Activated T-helper 17 cell treated with anti-CD3 and anti-CD28 coated beads, Interleukin-2, amount 50 U/mL, for 72 hours (primary cell): Measurements from ENCODE around the gene PCGF6. TPM values are rescaled to one million over a fixed set of nuclear protein-coding genes. Genes with fewer than 3 reads are reported as not detected.
"Not testable (repeated sequence)": the region's sequence is repeated elsewhere in the genome, so short reads cannot be mapped to it uniquely, and the experiment has no call there.

ENCODE experiments used
- ATAC-seq: fragments of 150-1000 bp; cut with Tn5 transposase; replicated peaks from 2 replicates; pipeline ENCODE4 v1.10.0; 2021; ENCODE audit warnings: mild to moderate bottlenecking, moderate library complexity
- H3K27ac Mint-ChIP-seq: one replicate; pipeline ENCODE4 v1.8.0; 2022; ENCODE audit warnings: mixed read lengths
- H3K27me3 Mint-ChIP-seq: one replicate; pipeline ENCODE4 v1.8.0; 2022; ENCODE audit warnings: mixed read lengths
- H3K36me3 Mint-ChIP-seq: one replicate; pipeline ENCODE4 v1.8.0; 2022; ENCODE audit warnings: low read depth, mild to moderate bottlenecking, mixed read lengths
- H3K4me1 Mint-ChIP-seq: one replicate; pipeline ENCODE4 v1.8.0; 2022; ENCODE audit warnings: mixed read lengths
- H3K4me3 Mint-ChIP-seq: one replicate; pipeline ENCODE4 v1.8.0; 2022; ENCODE audit warnings: mild to moderate bottlenecking, mixed read lengths
- H3K9me3 Mint-ChIP-seq: one replicate; pipeline ENCODE4 v1.8.0; 2022; ENCODE audit warnings: mixed read lengths
- total RNA-seq, 2 donors: library from RNA; stranded (reverse); gene quantifications; one replicate each; pipeline ENCODE4 v1.2.3, GENCODE V29; 2022

Gene PCGF6, protein sequence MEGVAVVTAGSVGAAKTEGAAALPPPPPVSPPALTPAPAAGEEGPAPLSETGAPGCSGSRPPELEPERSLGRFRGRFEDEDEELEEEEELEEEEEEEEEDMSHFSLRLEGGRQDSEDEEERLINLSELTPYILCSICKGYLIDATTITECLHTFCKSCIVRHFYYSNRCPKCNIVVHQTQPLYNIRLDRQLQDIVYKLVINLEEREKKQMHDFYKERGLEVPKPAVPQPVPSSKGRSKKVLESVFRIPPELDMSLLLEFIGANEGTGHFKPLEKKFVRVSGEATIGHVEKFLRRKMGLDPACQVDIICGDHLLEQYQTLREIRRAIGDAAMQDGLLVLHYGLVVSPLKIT
- 10 to 100 TPM; 11.3 to 14.2 TPM for total RNA-seq

DNA sequence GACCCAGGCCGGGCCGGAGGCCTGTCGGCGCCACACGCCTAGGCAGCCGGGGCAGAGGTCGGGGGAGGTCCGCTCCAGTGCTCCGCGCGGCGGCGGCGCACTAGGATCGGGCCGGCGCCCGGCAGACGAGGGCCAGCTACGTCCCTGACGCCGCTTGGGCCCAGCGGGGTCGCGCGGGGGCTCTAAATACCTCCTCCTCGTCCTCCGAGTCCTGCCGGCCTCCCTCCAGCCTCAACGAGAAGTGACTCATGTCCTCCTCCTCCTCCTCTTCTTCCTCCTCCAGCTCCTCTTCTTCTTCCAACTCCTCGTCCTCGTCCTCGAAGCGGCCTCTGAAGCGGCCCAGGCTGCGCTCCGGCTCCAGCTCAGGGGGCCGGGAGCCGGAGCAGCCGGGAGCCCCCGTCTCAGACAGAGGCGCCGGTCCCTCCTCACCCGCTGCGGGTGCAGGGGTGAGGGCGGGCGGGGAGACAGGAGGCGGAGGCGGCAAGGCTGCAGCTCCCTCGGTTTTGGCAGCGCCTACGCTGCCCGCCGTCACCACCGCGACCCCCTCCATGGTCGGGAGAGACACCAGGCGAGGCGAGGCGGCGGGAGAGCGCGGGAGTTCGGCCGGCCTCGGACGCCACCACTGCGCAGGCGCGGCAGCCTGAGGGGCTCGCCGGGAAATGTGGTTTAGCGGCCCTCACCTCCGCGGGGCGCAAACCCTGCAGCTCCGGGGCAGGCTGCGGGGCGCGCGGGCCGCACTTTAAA is at the start of gene PCGF6:
Gene PCGF6, minus strand, starts transcription at position 624 of the 744 bp plus-strand sequence. Its CDS starts 74 bp downstream, at position 550.
- H3K4me1 Mint-ChIP-seq: no peaks in the 10 kb centered on the region
- H3K36me3 Mint-ChIP-seq: peaks cover 40% of the 10 kb centered on the region
- H3K4me3 Mint-ChIP-seq: peak within 1 kb of the TSS; percentile 83
- peak within 1 kb of the TSS; percentile 90 for H3K27ac Mint-ChIP-seq
- no peaks in the 10 kb centered on the region for H3K9me3 Mint-ChIP-seq
- peak; percentile 88 for ATAC-seq
- no peaks in the 10 kb centered on the region for H3K27me3 Mint-ChIP-seq

DNA sequence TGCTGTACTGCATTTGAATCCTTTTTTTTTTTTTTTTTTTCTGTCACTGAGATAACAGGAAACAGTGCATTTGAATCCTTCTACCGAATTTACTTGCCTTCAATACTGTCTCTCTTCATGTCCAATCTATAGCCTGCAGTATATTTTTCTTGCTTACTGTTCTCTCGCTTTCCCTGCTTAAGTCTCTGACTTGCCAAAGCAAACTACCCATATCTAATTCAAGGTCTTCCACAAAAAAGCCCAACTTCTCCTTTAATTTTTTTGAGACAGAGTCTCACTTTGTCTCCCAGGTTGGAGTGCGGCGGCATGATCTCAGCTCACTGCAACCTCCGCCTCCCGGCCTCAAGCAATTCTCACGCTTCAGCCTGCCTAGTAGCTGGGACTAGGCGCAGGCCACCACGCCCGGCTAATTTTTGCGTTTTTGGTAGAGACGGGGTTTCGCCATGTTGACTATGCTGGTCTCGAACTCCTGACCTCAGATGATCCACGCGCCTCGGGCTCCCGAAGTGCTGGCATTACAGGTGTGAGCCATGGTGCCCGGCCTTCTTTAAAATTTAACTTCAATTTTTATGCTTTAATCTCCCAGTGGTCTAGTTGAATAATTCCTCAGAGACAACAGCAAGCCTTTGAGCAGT is 46.4 kb upstream of the PCGF6 start:
- ATAC-seq: no peak
- Mint-ChIP-seq H3K4me3 (peak overlapping the region; percentile 100), H3K27ac (peak overlapping the region; percentile 99), H3K9me3 (no peaks in the 10 kb centered on the region), H3K27me3 (no peaks in the 10 kb centered on the region), H3K4me1 (peaks cover 31% of the 10 kb centered on the region), H3K36me3 (peaks cover 100% of the 10 kb centered on the region)

DNA sequence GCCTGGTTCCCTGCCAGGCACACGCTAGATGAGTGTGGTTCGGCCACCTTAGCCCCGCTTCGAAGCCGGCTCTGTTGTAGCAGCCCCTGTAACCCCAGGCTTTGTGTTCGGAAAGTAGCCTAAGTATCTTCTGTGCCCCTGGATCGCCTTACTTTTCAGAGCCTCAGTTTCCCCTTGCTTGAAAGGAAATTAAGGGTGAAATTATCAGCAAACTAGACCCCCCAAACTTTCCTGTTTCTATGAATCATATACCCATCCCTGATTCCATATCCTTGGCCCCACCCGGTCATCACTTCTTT is 45.8 kb upstream of the PCGF6 start:
- Mint-ChIP-seq H3K4me1 (peaks cover 31% of the 10 kb centered on the region), H3K27me3 (no peaks in the 10 kb centered on the region), H3K9me3 (no peaks in the 10 kb centered on the region), H3K4me3 (peak overlapping the region; percentile 100), H3K27ac (peak overlapping the region; percentile 99), H3K36me3 (peaks cover 100% of the 10 kb centered on the region)
- no peak for ATAC-seq

- peaks cover 31% of the 10 kb centered on the region for H3K4me1 Mint-ChIP-seq
- no peaks in the 10 kb centered on the region for H3K27me3 Mint-ChIP-seq
- H3K9me3 Mint-ChIP-seq: no peaks in the 10 kb centered on the region
- H3K27ac Mint-ChIP-seq: peak within 1 kb of the TSS; percentile 99
- H3K4me3 Mint-ChIP-seq: peak within 1 kb of the TSS; percentile 100
- H3K36me3 Mint-ChIP-seq: peaks cover 100% of the 10 kb centered on the region
- ATAC-seq: peak; percentile 100
Observed at GRCh38 chr10:103396067-103396788, 45.3 kb upstream of the PCGF6 start, which contains the start of the genes ATP5MK and PDCD11. Gene ATP5MK (minus strand): TSS chr10:103396475. CDS start chr10:103392457, 4,018 bp downstream. Gene PDCD11 (plus strand): TSS chr10:103396626. CDS start chr10:103398427, 1,801 bp downstream.

DNA sequence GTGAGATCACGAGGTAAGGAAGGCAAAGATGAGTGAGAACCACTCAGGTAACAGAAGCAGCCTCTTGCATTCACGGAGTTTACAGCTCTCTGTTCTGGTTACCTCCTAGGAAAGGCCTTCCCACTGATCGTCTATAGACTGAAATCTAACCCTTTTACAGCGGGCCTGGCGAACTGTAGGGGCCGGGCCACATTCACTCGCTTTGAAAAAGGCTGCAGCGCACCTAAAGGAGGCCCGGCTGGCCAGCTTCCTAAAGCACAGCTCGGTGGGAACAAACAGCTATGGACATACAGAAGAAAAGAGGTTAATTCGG is 44.8 kb upstream of the PCGF6 start:
- peak overlapping the region; percentile 100 for H3K4me3 Mint-ChIP-seq
- H3K36me3 Mint-ChIP-seq: peaks cover 100% of the 10 kb centered on the region
- peaks cover 31% of the 10 kb centered on the region for H3K4me1 Mint-ChIP-seq
- H3K9me3 Mint-ChIP-seq: no peaks in the 10 kb centered on the region
- no peaks in the 10 kb centered on the region for H3K27me3 Mint-ChIP-seq
- ATAC-seq: no peak
- peak overlapping the region; percentile 99 for H3K27ac Mint-ChIP-seq

GRCh38 chr10:103394180-103394579 is 43.2 kb upstream of the PCGF6 start:
- Mint-ChIP-seq H3K4me3 (peak overlapping the region; percentile 100), H3K9me3 (no peaks in the 10 kb centered on the region), H3K27ac (no peak overlapping the region), H3K4me1 (peaks cover 31% of the 10 kb centered on the region), H3K27me3 (no peaks in the 10 kb centered on the region), H3K36me3 (peaks cover 99% of the 10 kb centered on the region)
- no peak for ATAC-seq

- no peaks in the 10 kb centered on the region for H3K27me3 Mint-ChIP-seq
- H3K4me1 Mint-ChIP-seq: no peaks in the 10 kb centered on the region
- H3K27ac Mint-ChIP-seq: no peak overlapping the region
- no peaks in the 10 kb centered on the region for H3K9me3 Mint-ChIP-seq
- H3K4me3 Mint-ChIP-seq: no peak overlapping the region
- H3K36me3 Mint-ChIP-seq: peaks cover 97% of the 10 kb centered on the region
- ATAC-seq: no peak
Observed at GRCh38 chr10:103382769-103383168, 31.8 kb upstream of the PCGF6 start.

- H3K27ac Mint-ChIP-seq: no peak overlapping the region
- no peaks in the 10 kb centered on the region for H3K27me3 Mint-ChIP-seq
- H3K9me3 Mint-ChIP-seq: no peaks in the 10 kb centered on the region
- peaks cover 68% of the 10 kb centered on the region for H3K36me3 Mint-ChIP-seq
- H3K4me1 Mint-ChIP-seq: peaks cover 10% of the 10 kb centered on the region
- no peak overlapping the region for H3K4me3 Mint-ChIP-seq
- ATAC-seq: no peak
Observed at GRCh38 chr10:103374263-103374662, 23.3 kb upstream of the PCGF6 start.

- no peaks in the 10 kb centered on the region for H3K27me3 Mint-ChIP-seq
- H3K27ac Mint-ChIP-seq: peak overlapping the region; percentile 32
- H3K9me3 Mint-ChIP-seq: no peaks in the 10 kb centered on the region
- ATAC-seq: no peak
- H3K4me3 Mint-ChIP-seq: no peak overlapping the region
- peaks cover 10% of the 10 kb centered on the region for H3K4me1 Mint-ChIP-seq
- peaks cover 61% of the 10 kb centered on the region for H3K36me3 Mint-ChIP-seq
Observed at GRCh38 chr10:103373544-103373943, 22.6 kb upstream of the PCGF6 start.

GRCh38 chr10:103367782-103368518 is 17.0 kb upstream of the PCGF6 start, which contains the start of gene TAF5:
Gene TAF5 (plus strand): TSS chr10:103367976. CDS start chr10:103367990, 14 bp downstream.
- Mint-ChIP-seq H3K27me3 (no peaks in the 10 kb centered on the region), H3K9me3 (no peaks in the 10 kb centered on the region), H3K27ac (peak within 1 kb of the TSS; percentile 95), H3K36me3 (peaks cover 7% of the 10 kb centered on the region), H3K4me1 (no peaks in the 10 kb centered on the region), H3K4me3 (peak within 1 kb of the TSS; percentile 89)
- peak; percentile 64 for ATAC-seq

DNA sequence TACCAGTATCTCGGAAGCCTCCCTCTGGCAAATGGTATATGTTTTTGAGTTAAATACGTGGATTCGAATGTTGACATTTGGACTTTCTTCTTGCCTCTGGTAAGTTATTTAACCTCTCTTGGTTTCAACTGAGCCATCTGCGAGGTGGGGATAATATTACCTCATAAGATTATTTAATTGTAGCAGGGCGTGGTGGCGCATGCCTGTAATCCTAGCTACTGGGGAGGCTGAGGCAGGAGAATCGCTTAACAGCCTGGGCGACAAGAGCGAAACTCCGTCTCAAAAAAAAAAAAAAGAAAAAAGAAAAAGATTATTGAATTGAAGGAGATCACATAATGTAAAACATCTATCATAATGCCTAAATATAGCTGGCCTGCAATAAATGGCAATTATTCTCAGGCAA is 16.4 kb upstream of the PCGF6 start:
- H3K4me1 Mint-ChIP-seq: no peaks in the 10 kb centered on the region
- peak overlapping the region; percentile 95 for H3K27ac Mint-ChIP-seq
- H3K4me3 Mint-ChIP-seq: peak overlapping the region; percentile 89
- no peaks in the 10 kb centered on the region for H3K27me3 Mint-ChIP-seq
- H3K36me3 Mint-ChIP-seq: peaks cover 5% of the 10 kb centered on the region
- peak; percentile 5 for ATAC-seq
- no peaks in the 10 kb centered on the region for H3K9me3 Mint-ChIP-seq

DNA sequence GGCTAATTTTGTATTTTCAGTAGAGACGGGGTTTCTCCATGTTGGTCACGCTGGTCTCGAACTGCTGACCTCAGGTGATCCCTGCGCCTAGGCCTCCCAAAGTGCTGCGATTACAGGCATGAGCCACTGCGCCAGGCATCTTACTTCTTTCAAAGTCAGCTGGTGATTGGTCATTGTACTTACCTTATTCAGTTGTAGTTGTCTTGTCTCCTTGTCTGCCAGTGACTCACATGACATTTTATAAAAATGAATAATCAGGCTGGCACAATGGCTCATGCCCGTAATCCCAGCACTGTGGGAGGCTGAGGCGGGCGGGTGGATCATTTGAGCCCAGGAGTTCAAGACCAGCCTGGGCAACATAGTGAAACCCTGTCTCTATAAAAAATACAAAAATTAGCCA is 9.9 kb upstream of the PCGF6 start:
- H3K27ac Mint-ChIP-seq, H3K9me3 Mint-ChIP-seq, H3K27me3 Mint-ChIP-seq, H3K4me3 Mint-ChIP-seq, H3K36me3 Mint-ChIP-seq, H3K4me1 Mint-ChIP-seq: not testable (repeated sequence)
- peak; percentile 63 for ATAC-seq

- not testable (repeated sequence) for H3K9me3 Mint-ChIP-seq, H3K4me3 Mint-ChIP-seq, H3K27ac Mint-ChIP-seq, ATAC-seq, H3K4me1 Mint-ChIP-seq, H3K27me3 Mint-ChIP-seq, H3K36me3 Mint-ChIP-seq
Observed at GRCh38 chr10:103359493-103359892, 8.6 kb upstream of the PCGF6 start.
